GM12864 (cell line): ENCODE data around the gene ZNF148.
A peak's percentile ranks its signal among the peaks of the same experiment; 100 is the strongest.

Experiments
- DNase-seq: peaks from one replicate; pipeline ENCODE4 v3.0.0-alpha.2; 2011; ENCODE audit warnings: low read depth
- H3K4me3 ChIP-seq: 2 replicates; pipeline ENCODE4 v1.5.1; 2011; ENCODE audit warnings: mild to moderate bottlenecking, low read depth, low read length, control low read depth
- TF ChIP-seq, protein P1 (sequence below): IDR thresholded peaks from 2 replicates; pipeline ENCODE4 v1.5.1; 2011; ENCODE audit warnings: low read depth, mild to moderate bottlenecking, moderate library complexity, low read length, control low read depth, inconsistent platforms; ENCODE audit errors: missing control alignments

Gene ZNF148

DNA sequence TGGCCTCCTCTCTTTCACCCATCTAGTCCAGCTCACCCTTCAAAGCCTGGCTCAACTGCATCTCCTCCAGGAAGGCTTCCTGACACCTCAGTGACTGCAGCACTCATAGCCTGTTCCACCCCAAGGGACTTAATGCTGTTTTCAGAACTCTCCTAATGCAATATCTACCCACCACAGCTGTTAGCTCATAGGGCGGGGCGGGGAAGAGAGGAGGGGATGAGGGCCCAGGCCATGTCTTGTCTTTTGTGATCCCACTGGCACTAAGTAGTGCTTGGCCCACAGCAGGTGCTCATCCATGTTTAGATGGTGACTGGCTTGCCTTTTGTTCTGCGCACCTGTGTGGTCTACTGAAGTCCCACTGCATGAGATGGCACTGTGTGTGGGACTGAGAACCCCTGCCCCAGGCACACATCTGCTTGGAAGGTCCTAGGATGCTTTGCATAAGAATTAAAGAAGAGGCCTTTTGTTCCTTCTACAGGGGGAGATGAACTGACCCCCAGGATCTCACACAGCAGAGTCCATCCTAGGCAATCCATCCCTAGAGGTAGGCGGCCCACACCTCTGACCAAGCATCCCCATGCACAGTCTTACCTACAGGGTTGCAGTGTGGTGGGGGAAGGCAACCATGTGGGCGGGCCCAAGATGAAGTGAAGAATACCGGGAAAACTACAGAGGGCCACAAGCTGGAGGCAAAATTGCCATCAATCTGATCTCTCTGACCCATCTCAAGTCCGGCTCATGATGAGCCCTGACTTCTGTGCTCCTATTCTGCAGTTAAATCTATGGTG lies 185.6 kb downstream of the ZNF148 start:
- DNase-seq = no peak
- TF ChIP-seq, protein P1, sequence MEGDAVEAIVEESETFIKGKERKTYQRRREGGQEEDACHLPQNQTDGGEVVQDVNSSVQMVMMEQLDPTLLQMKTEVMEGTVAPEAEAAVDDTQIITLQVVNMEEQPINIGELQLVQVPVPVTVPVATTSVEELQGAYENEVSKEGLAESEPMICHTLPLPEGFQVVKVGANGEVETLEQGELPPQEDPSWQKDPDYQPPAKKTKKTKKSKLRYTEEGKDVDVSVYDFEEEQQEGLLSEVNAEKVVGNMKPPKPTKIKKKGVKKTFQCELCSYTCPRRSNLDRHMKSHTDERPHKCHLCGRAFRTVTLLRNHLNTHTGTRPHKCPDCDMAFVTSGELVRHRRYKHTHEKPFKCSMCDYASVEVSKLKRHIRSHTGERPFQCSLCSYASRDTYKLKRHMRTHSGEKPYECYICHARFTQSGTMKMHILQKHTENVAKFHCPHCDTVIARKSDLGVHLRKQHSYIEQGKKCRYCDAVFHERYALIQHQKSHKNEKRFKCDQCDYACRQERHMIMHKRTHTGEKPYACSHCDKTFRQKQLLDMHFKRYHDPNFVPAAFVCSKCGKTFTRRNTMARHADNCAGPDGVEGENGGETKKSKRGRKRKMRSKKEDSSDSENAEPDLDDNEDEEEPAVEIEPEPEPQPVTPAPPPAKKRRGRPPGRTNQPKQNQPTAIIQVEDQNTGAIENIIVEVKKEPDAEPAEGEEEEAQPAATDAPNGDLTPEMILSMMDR = no peak
- H3K4me3 ChIP-seq = no peak overlapping the region

DNA sequence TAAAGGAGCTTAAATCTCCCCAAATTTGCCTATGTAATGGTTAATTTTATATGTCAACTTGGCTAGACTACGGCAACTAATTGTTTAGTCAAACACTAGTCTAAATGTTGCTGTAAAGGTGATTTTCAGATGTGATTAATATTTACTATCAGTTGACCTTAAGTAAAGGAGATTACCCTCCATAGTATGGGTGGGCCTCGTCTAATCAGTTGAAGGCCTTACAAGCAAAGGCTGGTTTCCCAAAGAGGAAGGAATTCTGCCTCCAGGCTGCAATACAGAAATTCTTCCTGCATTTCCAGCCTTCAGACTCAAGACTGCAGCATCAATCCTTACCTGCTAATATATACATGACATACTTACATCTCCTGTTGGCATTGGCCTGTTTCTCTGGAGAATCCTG lies 186.2 kb downstream of the ZNF148 start:
- TF ChIP-seq, protein P1 = no peak
- no peak for DNase-seq
- H3K4me3 ChIP-seq = no peak overlapping the region

DNA sequence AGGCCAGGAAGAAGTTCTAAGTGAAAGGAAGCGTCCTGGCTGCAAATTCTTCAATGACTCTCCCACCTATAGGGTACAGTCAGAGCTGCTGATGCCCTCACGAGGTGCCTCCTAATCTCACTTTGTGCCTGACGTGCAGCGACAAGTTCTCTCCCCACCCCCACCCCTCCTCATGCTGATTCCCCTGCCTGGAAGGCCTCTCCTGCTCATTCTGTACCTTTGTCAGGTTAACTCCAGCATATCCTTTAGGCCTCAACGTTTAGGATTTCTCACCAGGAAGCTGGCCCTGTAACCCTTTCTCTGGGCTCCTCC lies 187.6 kb downstream of the ZNF148 start:
- TF ChIP-seq, protein P1 = no peak
- DNase-seq = no peak
- H3K4me3 ChIP-seq = no peak overlapping the region

DNA sequence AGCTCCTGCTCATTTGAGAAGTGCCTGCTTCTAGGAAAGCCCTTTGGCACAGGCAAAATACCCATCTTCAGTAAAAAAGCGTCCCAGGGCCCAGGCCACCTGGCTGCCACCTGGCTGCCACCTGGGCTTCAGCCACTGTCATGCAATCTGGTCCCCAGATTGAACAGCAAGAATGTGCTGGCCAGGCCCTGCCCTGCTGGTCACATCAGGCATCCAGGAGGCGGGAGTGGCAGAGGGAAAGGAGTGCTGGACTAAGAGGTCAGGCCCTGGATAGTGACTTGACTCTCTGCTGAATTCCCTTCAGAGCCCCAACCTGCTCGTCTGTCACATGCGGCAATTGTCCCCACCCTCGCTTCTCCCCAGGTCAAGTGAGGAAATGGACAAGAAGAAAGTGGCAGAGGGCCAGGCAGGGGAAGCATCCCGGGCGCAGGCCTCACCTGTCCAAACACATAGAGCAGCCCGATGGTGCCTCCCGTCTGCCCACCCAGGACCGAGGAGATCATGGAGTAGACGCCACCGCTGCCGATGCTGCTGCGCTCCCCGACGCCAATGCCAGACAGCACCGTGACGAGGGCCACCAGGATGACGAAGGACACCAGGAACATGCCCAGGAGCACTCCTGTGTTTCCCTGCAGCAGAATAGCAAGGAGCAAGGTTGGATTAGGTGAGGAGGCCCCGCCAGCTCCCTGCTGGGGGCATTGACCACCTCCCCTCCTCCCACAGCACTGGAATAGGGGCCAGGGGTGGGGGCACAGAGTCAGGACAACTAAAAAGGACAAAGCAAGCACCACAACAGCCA lies 188.1 kb downstream of the ZNF148 start:
- TF ChIP-seq, protein P1 = no peak
- no peak for DNase-seq

DNA sequence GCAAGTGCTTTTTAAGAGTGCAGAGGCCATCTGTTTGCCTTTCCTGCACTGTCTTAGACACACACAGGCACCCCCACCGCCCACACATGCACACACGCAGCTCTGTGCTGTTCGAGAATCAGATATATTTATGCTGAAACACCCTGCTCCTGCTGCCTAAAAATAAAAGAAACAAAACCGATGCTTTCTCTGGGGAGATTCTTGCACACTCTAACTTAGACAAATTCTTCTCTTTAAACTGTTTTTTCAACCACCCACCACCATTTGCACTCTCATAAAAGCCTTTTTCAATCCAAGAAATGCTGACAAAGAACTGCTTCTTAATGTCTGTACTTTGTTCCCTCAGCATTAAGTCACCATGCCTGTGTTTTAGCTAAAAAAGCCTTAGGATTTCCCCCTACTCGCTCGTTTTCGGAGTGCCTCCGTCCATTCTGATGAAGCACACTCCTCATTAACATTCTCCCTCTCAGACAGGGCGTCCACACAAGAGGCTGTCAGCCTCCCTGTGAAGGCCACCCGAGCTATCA lies 188.8 kb downstream of the ZNF148 start:
- DNase-seq = peak; percentile 73
- no peak overlapping the region for H3K4me3 ChIP-seq
- TF ChIP-seq, protein P1 = no peak

More for the DNA sequence above, 188.1 kb downstream of the ZNF148 start:
- no peak overlapping the region for H3K4me3 ChIP-seq

DNA sequence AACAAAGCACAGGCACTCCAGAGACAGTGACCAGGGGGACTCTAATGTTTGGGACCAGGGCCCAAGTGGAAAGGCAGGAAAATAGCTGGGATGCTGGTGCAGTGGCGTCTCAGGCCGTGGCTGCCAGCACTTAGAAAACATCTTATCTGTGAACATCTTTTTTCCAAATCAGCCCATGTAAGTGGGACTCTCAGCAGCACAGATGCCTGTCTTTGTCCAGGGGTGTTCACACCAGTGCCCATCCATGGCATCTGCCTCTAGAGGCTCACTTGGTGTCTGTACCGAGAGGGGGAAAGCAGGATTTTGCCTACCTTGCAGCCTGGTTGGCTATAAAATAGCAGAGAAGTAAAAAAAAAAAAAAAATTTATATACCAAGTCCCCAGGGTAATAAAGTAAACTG lies 189.3 kb downstream of the ZNF148 start:
- H3K4me3 ChIP-seq = no peak overlapping the region
- TF ChIP-seq, protein P1 = no peak
- DNase-seq = no peak
